GM19467 (cell line): ENCODE data around the gene STK32B.

ENCODE experiments used
- ATAC-seq: cut with Tn5 transposase; IDR thresholded peaks from one replicate; pipeline ENCODE4 v1.9.1; 2021; ENCODE audit warnings: mild to moderate bottlenecking, moderate library complexity; ENCODE audit not compliant: unreplicated experiment

The STK32B gene

GRCh38 chr4:5462896-5463295 is 411.6 kb downstream of the STK32B start:
- ATAC-seq: no peak

- no peak for ATAC-seq
Observed at GRCh38 chr4:5463361-5463760, 412.1 kb downstream of the STK32B start.

- no peak for ATAC-seq
Observed at GRCh38 chr4:5463936-5464650, 412.8 kb downstream of the STK32B start.

GRCh38 chr4:5465529-5465928 is 414.2 kb downstream of the STK32B start:
- no peak for ATAC-seq

GRCh38 chr4:5465956-5466355 is 414.7 kb downstream of the STK32B start:
- ATAC-seq: no peak

- ATAC-seq: no peak
Observed at GRCh38 chr4:5467111-5467510, 415.8 kb downstream of the STK32B start.

- no peak for ATAC-seq
Observed at GRCh38 chr4:5469151-5469775, 418.0 kb downstream of the STK32B start.

GRCh38 chr4:5469861-5470260 is 418.6 kb downstream of the STK32B start:
- no peak for ATAC-seq

- no peak for ATAC-seq
Observed at GRCh38 chr4:5470318-5471198, 419.3 kb downstream of the STK32B start.

- ATAC-seq: no peak
Observed at GRCh38 chr4:5471206-5471605, 419.9 kb downstream of the STK32B start.

- no peak for ATAC-seq
Observed at GRCh38 chr4:5471691-5472090, 420.4 kb downstream of the STK32B start.

- no peak for ATAC-seq
Observed at GRCh38 chr4:5472160-5472591, 420.9 kb downstream of the STK32B start.

GRCh38 chr4:5473125-5473524 is 421.8 kb downstream of the STK32B start:
- no peak for ATAC-seq

- no peak for ATAC-seq
Observed at GRCh38 chr4:5474756-5475155, 423.5 kb downstream of the STK32B start.

GRCh38 chr4:5477613-5478012 is 426.3 kb downstream of the STK32B start:
- ATAC-seq: no peak

- ATAC-seq: no peak
Observed at GRCh38 chr4:5478169-5478568, 426.9 kb downstream of the STK32B start.

- ATAC-seq: no peak
Observed at GRCh38 chr4:5478697-5479096, 427.4 kb downstream of the STK32B start.

GRCh38 chr4:5479518-5480060 is 428.3 kb downstream of the STK32B start:
- no peak for ATAC-seq

- no peak for ATAC-seq
Observed at GRCh38 chr4:5488413-5488812, 437.1 kb downstream of the STK32B start.

- no peak for ATAC-seq
Observed at GRCh38 chr4:5489260-5489659, 438.0 kb downstream of the STK32B start.

- ATAC-seq: no peak
Observed at GRCh38 chr4:5497489-5497888, 446.2 kb downstream of the STK32B start.
